ENCODE results near the gene RASSF3. TPM values are rescaled to one million over a fixed set of nuclear protein-coding genes. Genes with fewer than 3 reads are reported as not detected.

RASSF3 gene
- polyA plus RNA-seq, 1 donor from 2014 or later = 0.06 TPM

DNA sequence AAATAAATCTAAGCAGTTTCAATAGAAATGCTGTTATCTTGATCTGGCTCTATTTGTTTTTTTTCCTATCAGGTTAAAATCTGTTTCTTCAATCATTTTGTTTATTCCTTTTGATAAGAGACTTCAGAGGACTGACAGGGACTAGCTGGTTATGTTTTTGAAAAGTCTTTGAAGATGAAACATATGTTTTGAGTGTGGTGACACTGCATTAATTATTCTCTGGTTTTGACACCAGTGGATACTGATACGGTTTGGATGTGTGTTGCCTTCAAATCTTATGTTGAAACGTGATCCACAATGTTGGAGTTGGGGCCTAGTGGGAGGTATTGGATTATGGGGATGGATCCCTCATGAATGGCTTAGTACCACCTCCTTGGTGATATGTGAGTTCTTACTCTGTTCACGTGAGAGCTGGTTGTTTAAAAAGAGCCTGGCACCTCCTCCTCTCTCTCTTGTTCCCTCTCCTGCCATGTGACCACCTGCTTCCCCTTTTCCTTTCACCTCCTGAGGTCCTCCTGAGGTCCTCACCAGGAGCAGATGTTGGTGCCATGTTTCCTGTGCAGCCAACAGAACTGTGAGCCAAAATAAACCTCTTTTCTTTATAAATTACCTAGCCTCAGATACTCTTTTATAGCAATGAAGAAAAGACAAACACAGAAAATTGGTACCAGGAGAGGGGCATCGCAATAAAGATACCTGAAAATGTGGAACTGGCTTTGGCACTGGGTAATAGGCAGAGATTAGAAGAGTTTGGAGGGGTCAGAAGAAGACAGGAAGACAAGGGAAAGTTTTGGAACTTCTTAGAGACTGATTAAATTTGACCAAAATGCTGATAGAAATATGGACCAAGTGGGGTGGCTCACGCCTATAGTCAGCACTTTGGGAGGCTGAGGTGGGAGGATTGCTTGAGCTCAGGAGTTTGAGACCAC lies 23.0 kb downstream of the RASSF3 start:
- Histone ChIP-seq H3K4me2 (ENCODE audit: low read length) (no peak overlapping the region), H3K79me2 (replicated peaks; ENCODE audit: insufficient read depth, low read length) (no peaks in the 10 kb centered on the region), H3K9ac (ENCODE audit: low read length) (no peak overlapping the region), H3K9me3 (ENCODE audit: low read length) (no peaks in the 10 kb centered on the region), H3K4me3 (ENCODE audit: low read length) (no peak overlapping the region), H3K27me3 (ENCODE audit: insufficient read depth, low read depth, low read length) (no peaks in the 10 kb centered on the region), H2AFZ (ENCODE audit: low read depth, low read length) (no peak overlapping the region), H3F3A (ENCODE audit: insufficient read depth, low read length, poor library complexity, severe bottlenecking) (no peaks in the 10 kb centered on the region), H4K20me1 (ENCODE audit: insufficient read depth) (no peaks in the 10 kb centered on the region), H3K27ac (ENCODE audit: low read length) (no peak overlapping the region), H3K9me2 (ENCODE audit: insufficient read depth, low read length) (no peaks in the 10 kb centered on the region), H3K36me3 (ENCODE audit: insufficient read depth, low read length) (no peaks in the 10 kb centered on the region)
- TF ChIP-seq, protein P1, sequence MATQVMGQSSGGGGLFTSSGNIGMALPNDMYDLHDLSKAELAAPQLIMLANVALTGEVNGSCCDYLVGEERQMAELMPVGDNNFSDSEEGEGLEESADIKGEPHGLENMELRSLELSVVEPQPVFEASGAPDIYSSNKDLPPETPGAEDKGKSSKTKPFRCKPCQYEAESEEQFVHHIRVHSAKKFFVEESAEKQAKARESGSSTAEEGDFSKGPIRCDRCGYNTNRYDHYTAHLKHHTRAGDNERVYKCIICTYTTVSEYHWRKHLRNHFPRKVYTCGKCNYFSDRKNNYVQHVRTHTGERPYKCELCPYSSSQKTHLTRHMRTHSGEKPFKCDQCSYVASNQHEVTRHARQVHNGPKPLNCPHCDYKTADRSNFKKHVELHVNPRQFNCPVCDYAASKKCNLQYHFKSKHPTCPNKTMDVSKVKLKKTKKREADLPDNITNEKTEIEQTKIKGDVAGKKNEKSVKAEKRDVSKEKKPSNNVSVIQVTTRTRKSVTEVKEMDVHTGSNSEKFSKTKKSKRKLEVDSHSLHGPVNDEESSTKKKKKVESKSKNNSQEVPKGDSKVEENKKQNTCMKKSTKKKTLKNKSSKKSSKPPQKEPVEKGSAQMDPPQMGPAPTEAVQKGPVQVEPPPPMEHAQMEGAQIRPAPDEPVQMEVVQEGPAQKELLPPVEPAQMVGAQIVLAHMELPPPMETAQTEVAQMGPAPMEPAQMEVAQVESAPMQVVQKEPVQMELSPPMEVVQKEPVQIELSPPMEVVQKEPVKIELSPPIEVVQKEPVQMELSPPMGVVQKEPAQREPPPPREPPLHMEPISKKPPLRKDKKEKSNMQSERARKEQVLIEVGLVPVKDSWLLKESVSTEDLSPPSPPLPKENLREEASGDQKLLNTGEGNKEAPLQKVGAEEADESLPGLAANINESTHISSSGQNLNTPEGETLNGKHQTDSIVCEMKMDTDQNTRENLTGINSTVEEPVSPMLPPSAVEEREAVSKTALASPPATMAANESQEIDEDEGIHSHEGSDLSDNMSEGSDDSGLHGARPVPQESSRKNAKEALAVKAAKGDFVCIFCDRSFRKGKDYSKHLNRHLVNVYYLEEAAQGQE (IDR thresholded peaks at IDR 0.05; ENCODE audit: borderline replicate concordance) = no peak
- TF ChIP-seq EZH2 (IDR thresholded peaks at IDR 0.05; ENCODE audit: borderline replicate concordance, insufficient read depth, low read length, poor library complexity, severe bottlenecking) = no peak
- TF ChIP-seq MXI1 (conservative IDR thresholded peaks at IDR 0.05; ENCODE audit: poor library complexity, severe bottlenecking) = no peak
- no peak for TF ChIP-seq EP300 (conservative IDR thresholded peaks at IDR 0.05; ENCODE audit: poor library complexity, severe bottlenecking)
- no peak for TF ChIP-seq SMC3 (conservative IDR thresholded peaks at IDR 0.05; ENCODE audit: poor library complexity)
- no peak for TF ChIP-seq RAD21 (conservative IDR thresholded peaks at IDR 0.05)
- TF ChIP-seq TAF1 (IDR thresholded peaks at IDR 0.05; ENCODE audit: low read depth) = no peak
- TF ChIP-seq, protein P2, sequence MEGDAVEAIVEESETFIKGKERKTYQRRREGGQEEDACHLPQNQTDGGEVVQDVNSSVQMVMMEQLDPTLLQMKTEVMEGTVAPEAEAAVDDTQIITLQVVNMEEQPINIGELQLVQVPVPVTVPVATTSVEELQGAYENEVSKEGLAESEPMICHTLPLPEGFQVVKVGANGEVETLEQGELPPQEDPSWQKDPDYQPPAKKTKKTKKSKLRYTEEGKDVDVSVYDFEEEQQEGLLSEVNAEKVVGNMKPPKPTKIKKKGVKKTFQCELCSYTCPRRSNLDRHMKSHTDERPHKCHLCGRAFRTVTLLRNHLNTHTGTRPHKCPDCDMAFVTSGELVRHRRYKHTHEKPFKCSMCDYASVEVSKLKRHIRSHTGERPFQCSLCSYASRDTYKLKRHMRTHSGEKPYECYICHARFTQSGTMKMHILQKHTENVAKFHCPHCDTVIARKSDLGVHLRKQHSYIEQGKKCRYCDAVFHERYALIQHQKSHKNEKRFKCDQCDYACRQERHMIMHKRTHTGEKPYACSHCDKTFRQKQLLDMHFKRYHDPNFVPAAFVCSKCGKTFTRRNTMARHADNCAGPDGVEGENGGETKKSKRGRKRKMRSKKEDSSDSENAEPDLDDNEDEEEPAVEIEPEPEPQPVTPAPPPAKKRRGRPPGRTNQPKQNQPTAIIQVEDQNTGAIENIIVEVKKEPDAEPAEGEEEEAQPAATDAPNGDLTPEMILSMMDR (IDR thresholded peaks at IDR 0.05; ENCODE audit: poor library complexity, severe bottlenecking) = no peak
- TF ChIP-seq POLR2AphosphoS5 (IDR thresholded peaks at IDR 0.05) = no peak

DNA sequence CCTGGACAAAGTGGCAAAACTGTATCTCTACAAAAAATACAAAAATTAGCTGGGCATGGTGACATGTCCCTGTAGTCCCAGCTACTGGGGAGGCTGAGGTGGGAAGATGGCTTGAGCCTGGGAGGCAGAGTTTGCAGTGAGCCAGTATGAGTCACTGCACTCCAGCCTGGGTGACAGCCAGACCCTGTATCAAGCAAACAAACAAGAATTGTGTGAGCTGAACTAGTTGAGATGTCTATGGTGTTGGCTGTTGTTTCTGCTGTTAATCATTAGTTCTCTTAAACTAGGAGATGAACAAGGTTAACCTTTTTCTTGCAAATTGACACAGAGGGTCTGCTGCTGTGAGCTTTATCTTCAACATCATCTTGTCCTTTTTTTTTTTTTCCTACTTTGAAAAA lies 23.6 kb downstream of the RASSF3 start:
- no peaks in the 10 kb centered on the region for H3K36me3 ChIP-seq (ENCODE audit: insufficient read depth, low read length)
- TF ChIP-seq MXI1 (conservative IDR thresholded peaks at IDR 0.05; ENCODE audit: poor library complexity, severe bottlenecking) (no peak), POLR2AphosphoS5 (IDR thresholded peaks at IDR 0.05) (no peak), RAD21 (conservative IDR thresholded peaks at IDR 0.05) (no peak), EP300 (conservative IDR thresholded peaks at IDR 0.05; ENCODE audit: poor library complexity, severe bottlenecking) (no peak), SMC3 (conservative IDR thresholded peaks at IDR 0.05; ENCODE audit: poor library complexity) (no peak), EZH2 (IDR thresholded peaks at IDR 0.05; ENCODE audit: borderline replicate concordance, insufficient read depth, low read length, poor library complexity, severe bottlenecking) (no peak)
- TF ChIP-seq, protein P2 (IDR thresholded peaks at IDR 0.05; ENCODE audit: poor library complexity, severe bottlenecking) = no peak
- TF ChIP-seq, protein P1 (IDR thresholded peaks at IDR 0.05; ENCODE audit: borderline replicate concordance) = no peak

More for the DNA sequence above, 23.6 kb downstream of the RASSF3 start:
- H3K79me2 ChIP-seq (replicated peaks; ENCODE audit: insufficient read depth, low read length) = no peaks in the 10 kb centered on the region
- H3K27ac ChIP-seq (ENCODE audit: low read length) = no peak overlapping the region
- H3K4me2 ChIP-seq (ENCODE audit: low read length) = no peak overlapping the region
- H4K20me1 ChIP-seq (ENCODE audit: insufficient read depth) = no peaks in the 10 kb centered on the region
- no peaks in the 10 kb centered on the region for H3K27me3 ChIP-seq (ENCODE audit: insufficient read depth, low read depth, low read length)
- H3K9me3 ChIP-seq (ENCODE audit: low read length) = no peaks in the 10 kb centered on the region
- H3K9me2 ChIP-seq (ENCODE audit: insufficient read depth, low read length) = no peaks in the 10 kb centered on the region
- H3F3A ChIP-seq (ENCODE audit: insufficient read depth, low read length, poor library complexity, severe bottlenecking) = no peaks in the 10 kb centered on the region
- no peak overlapping the region for H3K9ac ChIP-seq (ENCODE audit: low read length)
- no peak overlapping the region for H2AFZ ChIP-seq (ENCODE audit: low read depth, low read length)
- no peak overlapping the region for H3K4me3 ChIP-seq (ENCODE audit: low read length)

Measured in neural cell (in vitro differentiated cells).